ENCODE data around the gene IGF2BP2. TPM values are rescaled to one million over a fixed set of nuclear protein-coding genes. Genes with fewer than 3 reads are reported as not detected.
"Not testable (repeated sequence)": the region's sequence is repeated elsewhere in the genome, so short reads cannot be mapped to it uniquely, and the experiment has no call there.

Gene IGF2BP2
- total RNA-seq, 1 donor from 2014 or later: 17.4 TPM

DNA sequence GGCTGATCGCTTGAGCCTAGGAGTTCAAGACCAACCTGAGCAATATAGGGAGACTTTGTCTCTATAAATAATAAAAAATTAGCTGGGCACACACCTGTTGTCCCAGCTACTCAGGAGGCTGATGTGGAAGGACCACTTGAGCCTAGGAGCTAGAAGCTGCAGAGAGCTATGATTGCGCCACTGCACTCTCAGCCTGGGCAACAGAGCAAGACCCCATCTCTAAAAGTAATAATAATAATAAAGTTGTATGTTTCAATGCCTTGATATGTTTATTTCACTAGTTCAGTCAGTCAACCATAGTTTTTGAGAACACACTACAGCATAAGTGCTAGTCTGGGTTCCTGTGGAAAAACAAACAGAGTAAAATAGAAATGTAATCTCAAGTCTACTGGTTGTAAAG lies 36.5 kb downstream of the IGF2BP2 start:
- Histone ChIP-seq H3K27ac (no peak overlapping the region), H3K36me3 (no peaks in the 10 kb centered on the region), H3K9me3 (no peaks in the 10 kb centered on the region), H3K4me1 (no peaks in the 10 kb centered on the region), H3K4me3 (no peak overlapping the region), H3K27me3 (no peaks in the 10 kb centered on the region)
- DNase-seq (no peak), ATAC-seq (no peak)
- intact Hi-C loops (cut with DNase I): no loop called here
- TF ChIP-seq, protein P1, sequence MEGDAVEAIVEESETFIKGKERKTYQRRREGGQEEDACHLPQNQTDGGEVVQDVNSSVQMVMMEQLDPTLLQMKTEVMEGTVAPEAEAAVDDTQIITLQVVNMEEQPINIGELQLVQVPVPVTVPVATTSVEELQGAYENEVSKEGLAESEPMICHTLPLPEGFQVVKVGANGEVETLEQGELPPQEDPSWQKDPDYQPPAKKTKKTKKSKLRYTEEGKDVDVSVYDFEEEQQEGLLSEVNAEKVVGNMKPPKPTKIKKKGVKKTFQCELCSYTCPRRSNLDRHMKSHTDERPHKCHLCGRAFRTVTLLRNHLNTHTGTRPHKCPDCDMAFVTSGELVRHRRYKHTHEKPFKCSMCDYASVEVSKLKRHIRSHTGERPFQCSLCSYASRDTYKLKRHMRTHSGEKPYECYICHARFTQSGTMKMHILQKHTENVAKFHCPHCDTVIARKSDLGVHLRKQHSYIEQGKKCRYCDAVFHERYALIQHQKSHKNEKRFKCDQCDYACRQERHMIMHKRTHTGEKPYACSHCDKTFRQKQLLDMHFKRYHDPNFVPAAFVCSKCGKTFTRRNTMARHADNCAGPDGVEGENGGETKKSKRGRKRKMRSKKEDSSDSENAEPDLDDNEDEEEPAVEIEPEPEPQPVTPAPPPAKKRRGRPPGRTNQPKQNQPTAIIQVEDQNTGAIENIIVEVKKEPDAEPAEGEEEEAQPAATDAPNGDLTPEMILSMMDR (IDR thresholded peaks at IDR 0.05): no peak

DNA sequence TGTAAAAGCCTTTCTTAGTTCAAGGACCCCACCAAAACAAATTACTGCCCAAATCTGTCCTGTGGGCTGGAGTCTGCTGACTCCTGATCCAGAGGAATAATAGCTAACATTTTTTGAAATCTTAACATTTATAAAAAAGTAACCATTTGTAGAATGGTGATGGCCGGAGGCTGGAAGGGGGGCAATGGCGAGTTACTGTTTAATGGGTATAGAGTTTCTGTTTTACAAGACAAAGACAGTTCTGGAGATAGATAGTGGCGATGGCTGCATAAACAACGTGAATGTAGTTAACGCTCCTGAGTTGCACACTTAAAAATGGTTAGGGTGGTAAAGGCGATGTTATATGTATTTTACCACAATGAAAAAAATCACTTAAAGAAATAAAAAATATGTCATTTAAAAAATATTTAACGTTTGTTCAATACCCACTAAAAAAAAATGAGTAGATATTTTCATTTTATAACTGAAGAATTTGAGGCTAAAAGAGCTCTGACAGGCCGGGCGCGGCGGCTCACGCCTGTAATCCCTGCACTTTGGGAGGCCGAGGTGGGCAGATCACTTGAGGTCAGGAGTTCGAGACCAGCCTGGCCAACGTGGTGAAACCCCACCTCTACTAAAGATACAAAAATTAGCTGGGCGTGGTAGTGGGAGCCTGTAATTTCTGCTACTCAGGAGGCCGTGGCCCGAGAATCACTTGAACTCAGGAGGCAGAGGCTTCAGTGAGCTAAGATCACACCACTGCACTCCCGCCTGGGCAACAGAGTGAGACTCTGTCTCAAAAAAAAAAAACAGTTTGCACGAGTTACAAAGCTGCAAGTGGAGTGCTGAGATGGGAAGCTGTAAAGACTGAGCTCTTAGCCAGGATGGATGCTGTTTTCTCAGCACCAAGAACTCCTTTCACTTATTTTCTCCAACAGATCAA lies 37.6 kb downstream of the IGF2BP2 start:
- H3K27me3 ChIP-seq: no peaks in the 10 kb centered on the region
- no peaks in the 10 kb centered on the region for H3K4me1 ChIP-seq
- intact Hi-C loops (cut with DNase I): no loop called here
- no peak overlapping the region for H3K4me3 ChIP-seq
- TF ChIP-seq, protein P1 (IDR thresholded peaks at IDR 0.05): no peak
- H3K27ac ChIP-seq: no peak overlapping the region
- no peaks in the 10 kb centered on the region for H3K36me3 ChIP-seq
- ATAC-seq: no peak
- H3K9me3 ChIP-seq: no peaks in the 10 kb centered on the region
- DNase-seq: no peak

DNA sequence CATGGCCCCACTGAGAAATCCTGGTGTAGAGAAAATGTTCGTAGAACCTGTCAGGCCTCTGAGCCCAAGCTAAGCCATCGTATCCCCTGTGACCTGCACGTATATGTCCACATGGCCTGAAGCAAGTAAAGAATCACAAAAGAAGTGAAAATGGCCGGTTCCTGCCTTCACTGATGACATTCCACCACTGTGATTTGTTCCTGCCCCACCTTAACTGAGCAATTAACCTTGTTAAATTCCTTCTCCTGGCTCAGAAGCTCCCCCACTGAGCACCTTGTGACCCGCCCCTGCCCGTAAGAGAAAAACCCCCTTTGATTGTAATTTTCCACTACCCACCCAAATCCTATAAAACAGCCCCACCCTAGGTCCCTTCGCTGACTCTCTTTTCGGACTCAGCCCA lies 38.6 kb downstream of the IGF2BP2 start:
- H3K4me3 ChIP-seq; H3K27ac ChIP-seq; DNase-seq; intact Hi-C loops (cut with DNase I); H3K9me3 ChIP-seq; H3K36me3 ChIP-seq; H3K27me3 ChIP-seq; ATAC-seq; H3K4me1 ChIP-seq: not testable (repeated sequence)

DNA sequence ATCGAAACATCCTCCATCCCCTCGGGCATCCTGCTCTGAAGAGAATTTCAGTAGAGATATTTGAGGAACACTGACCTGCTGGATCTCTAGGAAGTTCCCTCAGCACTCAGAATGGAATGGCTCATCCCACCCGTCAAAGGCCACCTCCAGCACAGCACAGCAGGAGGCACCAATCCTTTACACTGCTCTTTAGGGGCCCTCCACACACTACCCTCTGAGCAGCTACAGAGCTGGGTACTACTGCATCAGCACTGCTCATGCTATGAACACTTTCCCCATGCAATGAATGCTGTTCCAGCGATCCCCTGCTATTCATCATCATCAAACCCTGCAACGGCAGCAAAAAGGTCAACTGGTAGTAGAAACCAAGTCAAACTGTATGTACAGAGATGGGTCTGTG lies 40.5 kb downstream of the IGF2BP2 start:
- H3K4me1 ChIP-seq: no peaks in the 10 kb centered on the region
- DNase-seq (no peak), ATAC-seq (no peak)
- no peak overlapping the region for H3K4me3 ChIP-seq
- no peak overlapping the region for H3K27ac ChIP-seq
- intact Hi-C loops (cut with DNase I): no loop called here
- H3K36me3 ChIP-seq: no peaks in the 10 kb centered on the region
- H3K27me3 ChIP-seq: no peaks in the 10 kb centered on the region
- no peaks in the 10 kb centered on the region for H3K9me3 ChIP-seq
- TF ChIP-seq, protein P1 (IDR thresholded peaks at IDR 0.05): no peak

DNA sequence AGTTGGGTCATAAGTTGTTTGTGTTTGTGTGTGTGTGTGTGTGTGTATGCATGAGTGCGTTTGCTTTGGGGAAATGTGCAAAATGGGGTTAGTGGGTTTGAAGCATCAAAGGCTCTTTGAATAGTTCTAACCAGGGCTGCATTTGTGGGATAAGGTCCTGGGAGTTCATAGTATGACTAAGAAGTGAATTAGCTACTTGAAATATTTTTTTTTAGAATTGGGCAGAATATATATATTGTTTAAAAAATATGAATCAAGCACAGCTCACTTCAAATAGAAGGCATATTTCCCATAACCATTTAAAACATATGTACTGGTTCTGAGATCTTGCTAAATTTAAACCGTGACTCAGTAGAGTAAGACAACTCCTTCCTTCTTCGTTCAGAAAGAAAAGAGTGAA lies 43.1 kb downstream of the IGF2BP2 start:
- intact Hi-C loops (cut with DNase I): no loop called here
- no peaks in the 10 kb centered on the region for H3K27me3 ChIP-seq
- H3K9me3 ChIP-seq: no peaks in the 10 kb centered on the region
- no peaks in the 10 kb centered on the region for H3K4me1 ChIP-seq
- ATAC-seq (no peak), DNase-seq (no peak)
- H3K4me3 ChIP-seq: no peak overlapping the region
- TF ChIP-seq, protein P1 (IDR thresholded peaks at IDR 0.05): no peak
- no peaks in the 10 kb centered on the region for H3K36me3 ChIP-seq
- no peak overlapping the region for H3K27ac ChIP-seq

DNA sequence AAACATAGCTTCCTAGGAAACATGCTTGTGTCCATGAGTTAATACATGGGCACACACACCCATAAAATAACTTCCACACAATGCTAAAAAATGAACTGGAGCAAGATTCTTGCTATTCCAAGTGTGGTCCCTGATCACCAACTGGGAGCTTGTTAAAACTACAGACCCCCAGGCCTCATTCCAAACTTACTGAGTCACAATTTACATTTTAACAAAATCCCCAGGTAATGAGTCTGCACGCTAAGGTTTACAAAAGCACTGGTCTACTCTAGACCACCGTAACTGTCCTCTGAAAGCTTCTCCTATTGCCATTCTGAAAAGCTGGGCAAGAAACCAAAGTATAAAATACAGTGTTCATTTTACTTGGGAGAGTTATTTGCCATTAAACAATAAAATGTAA lies 45.4 kb downstream of the IGF2BP2 start:
- Histone ChIP-seq H3K27ac (no peak overlapping the region), H3K36me3 (no peaks in the 10 kb centered on the region), H3K9me3 (no peaks in the 10 kb centered on the region), H3K4me3 (no peak overlapping the region), H3K27me3 (no peaks in the 10 kb centered on the region), H3K4me1 (no peaks in the 10 kb centered on the region)
- TF ChIP-seq, protein P1 (IDR thresholded peaks at IDR 0.05): no peak
- intact Hi-C loops (cut with DNase I): no loop called here
- DNase-seq (no peak), ATAC-seq (no peak)
